Measurements from ENCODE around the gene CABLES1. TPM values are rescaled to one million over a fixed set of nuclear protein-coding genes. Genes with fewer than 3 reads are reported as not detected.

The CABLES1 gene
- total and polyA plus RNA-seq, 7 experiments from 2014 or later = 0.11 to 5.7 (median 0.58) TPM; not detected in 3

DNA sequence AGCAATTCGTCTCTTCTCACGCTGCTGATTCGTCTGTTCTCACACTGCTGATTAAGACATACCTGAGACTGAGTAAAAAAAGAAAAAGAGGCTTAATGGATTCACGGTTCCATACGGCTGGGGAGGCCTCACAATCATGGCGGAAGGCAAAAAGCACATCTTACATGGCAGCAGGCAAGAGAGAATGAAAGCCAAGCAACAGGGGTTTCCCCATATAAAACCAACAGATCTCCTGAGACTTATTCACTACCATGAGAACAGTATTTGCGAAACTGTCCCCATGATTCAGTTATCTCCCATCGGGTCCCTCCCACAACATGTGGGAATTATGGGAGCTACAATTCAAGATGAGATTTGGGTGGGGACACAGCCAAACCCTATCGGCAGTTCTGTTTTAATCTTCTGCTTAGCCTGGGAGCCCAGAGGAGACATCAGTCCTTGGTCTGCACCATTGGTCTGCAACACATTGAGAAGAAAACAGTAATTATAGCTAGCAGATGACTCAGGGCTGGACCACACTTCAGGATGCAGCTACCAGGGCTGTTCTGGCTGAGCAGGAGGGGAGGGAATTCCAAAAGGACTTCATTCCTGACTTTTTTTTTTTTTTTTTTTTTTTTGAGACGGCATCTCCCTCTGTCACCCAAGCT, 69.4 kb downstream of the CABLES1 start:
- CTCF ChIA-PET = no interaction called here
- POLR2A ChIA-PET = no interaction called here
- ATAC-seq (no peak), DNase-seq (no peak)
- Mint-ChIP-seq H3K36me3 (peaks cover 0 to 36% (median 3%) of the 10 kb centered on the region in 5 donors), H3K9me3 (peaks cover 0 to 18% (median 2%) of the 10 kb centered on the region in 11 donors), H3K4me3 (no peak overlapping the region), H3K27me3 (peaks cover 0 to 15% (median 4%) of the 10 kb centered on the region in 5 donors), H3K4me1 (peaks cover 3 to 13% (median 7%) of the 10 kb centered on the region in 7 donors), H3K27ac (peak overlapping the region in 1 of 9 donors; percentile 59)
- H3K4me3 ChIP-seq (ENCODE audit: low read length) = no peak overlapping the region
- no peaks in the 10 kb centered on the region for H3K9me3 ChIP-seq (ENCODE audit: control insufficient read depth in 2 of 3, low read length in 3 of 3)
- no peaks in the 10 kb centered on the region for H3K27me3 ChIP-seq (ENCODE audit: control insufficient read depth in 2 of 2, insufficient read depth in 2 of 2, low read length in 2 of 2)
- H3K36me3 ChIP-seq (ENCODE audit: control insufficient read depth in 2 of 3, insufficient read depth in 3 of 3, low read length in 3 of 3) = no peaks in the 10 kb centered on the region
- intact Hi-C loops (cut with micrococcal nuclease) = no loop called here
- H3K27ac ChIP-seq (ENCODE audit: low read depth, low read length) = no peak overlapping the region
- peaks cover 0 to 6% of the 10 kb centered on the region in 2 donors for H3K4me1 ChIP-seq (ENCODE audit: control insufficient read depth in 2 of 2, insufficient read depth in 2 of 2, low read length in 2 of 2)

DNA sequence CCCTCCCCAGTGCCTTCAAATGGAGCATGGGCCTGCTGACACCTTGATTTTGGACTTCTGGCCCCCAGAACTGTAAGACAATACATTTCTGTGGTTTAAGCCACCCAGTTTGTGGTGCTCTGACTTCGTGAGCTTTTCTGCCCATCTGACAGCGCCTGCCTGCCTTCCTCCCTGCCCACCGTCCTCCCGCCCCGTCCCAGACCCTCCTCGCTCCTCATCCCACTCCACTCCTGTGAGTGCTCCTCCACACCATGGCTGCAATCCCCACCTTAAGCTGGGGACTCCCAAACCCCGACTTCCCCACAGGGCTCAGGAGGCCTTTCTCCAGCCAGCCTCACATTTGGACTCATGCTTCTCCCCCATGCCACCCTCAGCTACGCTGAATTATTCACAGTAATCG, 70.7 kb downstream of the CABLES1 start:
- DNase-seq = no peak
- peak overlapping the region in 1 of 9 donors; percentile 86 for H3K27ac Mint-ChIP-seq
- no peaks in the 10 kb centered on the region for H3K9me3 ChIP-seq (ENCODE audit: control insufficient read depth in 2 of 3, low read length in 3 of 3)

DNA sequence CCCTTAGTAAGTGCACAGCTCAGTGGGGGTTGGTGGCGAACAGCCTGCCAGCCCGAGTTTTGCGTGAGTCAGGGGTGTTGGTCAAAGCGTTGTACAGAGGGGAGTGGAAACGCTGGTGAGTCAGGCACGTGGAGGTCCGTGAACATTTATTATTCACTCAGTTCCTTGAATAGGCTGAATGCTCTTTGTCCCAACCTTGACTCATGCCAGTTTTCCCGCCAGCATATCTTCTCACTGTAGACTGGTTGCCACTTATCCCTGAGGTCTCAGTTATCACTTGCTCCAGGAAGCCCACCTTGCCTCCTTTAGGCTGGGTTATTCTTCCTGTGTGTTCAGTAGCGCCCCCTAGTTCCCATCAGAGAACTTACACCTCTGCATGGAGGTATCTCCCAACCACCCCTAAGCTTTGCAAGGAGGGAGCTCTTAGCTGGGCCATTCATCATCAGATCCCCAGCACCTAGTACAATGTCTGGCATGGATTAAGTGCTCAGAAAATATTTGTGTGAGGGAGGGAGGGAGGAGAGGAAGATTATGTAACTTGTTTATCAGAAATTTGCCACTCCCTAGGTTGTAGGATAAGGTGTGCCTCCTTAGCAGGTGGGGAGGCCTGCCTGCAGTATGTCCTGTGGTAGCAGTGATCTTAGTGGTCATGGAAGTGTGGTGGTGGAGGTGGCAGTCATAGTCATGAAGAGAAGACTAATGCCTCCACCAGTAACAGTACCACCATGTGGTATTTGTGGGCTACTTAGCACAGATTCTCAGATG, 72.1 kb downstream of the CABLES1 start:
- H3K27me3 Mint-ChIP-seq = peaks cover 0 to 11% (median 6%) of the 10 kb centered on the region in 5 donors
- POLR2A ChIA-PET = no interaction called here
- CTCF ChIA-PET = no interaction called here
- no peak for DNase-seq
- H3K4me1 Mint-ChIP-seq = peaks cover 3 to 13% (median 6%) of the 10 kb centered on the region in 7 donors
- Histone ChIP-seq H3K27ac (ENCODE audit: low read depth, low read length) (no peak overlapping the region), H3K4me1 (ENCODE audit: control insufficient read depth in 2 of 2, insufficient read depth in 2 of 2, low read length in 2 of 2) (peaks cover 0 to 6% of the 10 kb centered on the region in 2 donors), H3K4me3 (ENCODE audit: low read length) (no peak overlapping the region), H3K36me3 (ENCODE audit: control insufficient read depth in 2 of 3, insufficient read depth in 3 of 3, low read length in 3 of 3) (no peaks in the 10 kb centered on the region), H3K27me3 (ENCODE audit: control insufficient read depth in 2 of 2, insufficient read depth in 2 of 2, low read length in 2 of 2) (no peaks in the 10 kb centered on the region), H3K9me3 (ENCODE audit: control insufficient read depth in 2 of 3, low read length in 3 of 3) (no peaks in the 10 kb centered on the region)
- H3K27ac Mint-ChIP-seq = no peak overlapping the region
- intact Hi-C loops (cut with micrococcal nuclease) = no loop called here
- H3K4me3 Mint-ChIP-seq = no peak overlapping the region
- peaks cover 0 to 31% (median 3%) of the 10 kb centered on the region in 5 donors for H3K36me3 Mint-ChIP-seq
- ATAC-seq = no peak
- H3K9me3 Mint-ChIP-seq = peaks cover 0 to 18% (median 2%) of the 10 kb centered on the region in 11 donors

More for the DNA sequence above, 70.7 kb downstream of the CABLES1 start:
- Histone ChIP-seq H3K36me3 (ENCODE audit: control insufficient read depth in 2 of 3, insufficient read depth in 3 of 3, low read length in 3 of 3) (no peaks in the 10 kb centered on the region), H3K27me3 (ENCODE audit: control insufficient read depth in 2 of 2, insufficient read depth in 2 of 2, low read length in 2 of 2) (no peaks in the 10 kb centered on the region), H3K4me3 (ENCODE audit: low read length) (no peak overlapping the region), H3K4me1 (ENCODE audit: control insufficient read depth in 2 of 2, insufficient read depth in 2 of 2, low read length in 2 of 2) (peaks cover 0 to 6% of the 10 kb centered on the region in 2 donors), H3K27ac (ENCODE audit: low read depth, low read length) (no peak overlapping the region)
- peaks cover 0 to 38% (median 3%) of the 10 kb centered on the region in 5 donors for H3K36me3 Mint-ChIP-seq
- ChIA-PET POLR2A (no interaction called here), CTCF (no interaction called here)
- peaks cover 3 to 13% (median 7%) of the 10 kb centered on the region in 7 donors for H3K4me1 Mint-ChIP-seq
- no peak overlapping the region for H3K4me3 Mint-ChIP-seq
- H3K27me3 Mint-ChIP-seq = peaks cover 0 to 18% (median 6%) of the 10 kb centered on the region in 5 donors
- no peak for ATAC-seq
- peaks cover 0 to 18% (median 2%) of the 10 kb centered on the region in 11 donors for H3K9me3 Mint-ChIP-seq
- intact Hi-C loops (cut with micrococcal nuclease) = no loop called here

DNA sequence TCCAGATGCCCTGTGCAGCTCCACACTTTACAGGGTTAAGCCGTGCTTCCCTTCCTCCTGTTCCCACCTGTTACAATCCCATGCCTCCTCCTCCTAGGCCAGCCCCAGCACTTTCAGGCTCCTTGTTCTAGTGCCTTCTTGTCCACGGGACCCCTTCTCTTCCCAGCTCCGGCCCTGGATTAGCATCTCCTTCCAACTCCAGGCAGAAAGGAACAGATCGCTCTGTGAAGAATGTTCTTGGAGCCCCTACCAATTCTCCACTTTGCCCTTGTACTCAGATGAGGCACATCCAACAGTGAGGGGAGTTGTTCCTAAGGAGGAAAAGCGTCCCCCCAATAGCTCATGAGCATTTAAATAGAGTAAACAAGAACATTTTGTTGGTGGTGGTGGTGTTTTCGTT, 72.7 kb downstream of the CABLES1 start:
- no peaks in the 10 kb centered on the region for H3K9me3 ChIP-seq (ENCODE audit: control insufficient read depth in 2 of 3, low read length in 3 of 3)
- H3K27me3 ChIP-seq (ENCODE audit: control insufficient read depth in 2 of 2, insufficient read depth in 2 of 2, low read length in 2 of 2) = no peaks in the 10 kb centered on the region
- H3K27ac ChIP-seq (ENCODE audit: low read depth, low read length) = no peak overlapping the region
- no peak overlapping the region for H3K27ac Mint-ChIP-seq
- H3K36me3 ChIP-seq (ENCODE audit: control insufficient read depth in 2 of 3, insufficient read depth in 3 of 3, low read length in 3 of 3) = no peaks in the 10 kb centered on the region
- peaks cover 0 to 18% (median 2%) of the 10 kb centered on the region in 11 donors for H3K9me3 Mint-ChIP-seq
- no peak overlapping the region for H3K4me3 ChIP-seq (ENCODE audit: low read length)
- peaks cover 0 to 4% of the 10 kb centered on the region in 2 donors for H3K4me1 ChIP-seq (ENCODE audit: control insufficient read depth in 2 of 2, insufficient read depth in 2 of 2, low read length in 2 of 2)
- H3K36me3 Mint-ChIP-seq = peaks cover 0 to 29% (median 3%) of the 10 kb centered on the region in 5 donors
- CTCF ChIA-PET = interaction anchor here (0.9 kb wide), 1 partner anchor 29 kb away, joined by 3 read pairs; no protein-coding TSS in a partner anchor
- DNase-seq = no peak
- H3K27me3 Mint-ChIP-seq = peaks cover 0 to 8% (median 5%) of the 10 kb centered on the region in 5 donors
- POLR2A ChIA-PET = no interaction called here
- no peak overlapping the region for H3K4me3 Mint-ChIP-seq
- intact Hi-C loops (cut with micrococcal nuclease) = no loop called here
- no peak for ATAC-seq
- H3K4me1 Mint-ChIP-seq = peaks cover 3 to 11% (median 4%) of the 10 kb centered on the region in 7 donors

DNA sequence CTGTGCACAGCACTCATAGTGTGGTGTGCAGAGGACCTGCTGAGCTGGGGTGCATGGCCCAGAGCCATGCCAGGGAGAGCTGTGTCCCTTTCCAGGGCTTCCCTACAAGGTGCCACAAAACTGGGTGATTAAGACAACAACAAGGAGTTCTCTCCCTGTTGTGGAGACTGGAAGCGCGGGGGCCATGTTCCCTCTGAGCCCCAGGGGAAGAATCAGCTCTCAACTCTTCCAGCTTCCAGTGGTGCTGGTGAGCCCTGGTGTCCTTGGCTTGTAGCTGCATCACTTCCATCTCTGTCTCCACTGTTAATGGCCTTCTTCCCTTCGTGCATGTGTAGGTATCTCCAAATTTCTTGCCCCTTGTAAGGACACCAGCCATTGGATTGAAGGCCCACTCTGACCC, 73.3 kb downstream of the CABLES1 start:
- POLR2A ChIA-PET = no interaction called here
- H3K36me3 Mint-ChIP-seq = peaks cover 0 to 29% (median 3%) of the 10 kb centered on the region in 5 donors
- Histone ChIP-seq H3K4me3 (ENCODE audit: low read length) (no peak overlapping the region), H3K27me3 (ENCODE audit: control insufficient read depth in 2 of 2, insufficient read depth in 2 of 2, low read length in 2 of 2) (no peaks in the 10 kb centered on the region), H3K4me1 (ENCODE audit: control insufficient read depth in 2 of 2, insufficient read depth in 2 of 2, low read length in 2 of 2) (no peaks in the 10 kb centered on the region), H3K9me3 (ENCODE audit: control insufficient read depth in 2 of 3, low read length in 3 of 3) (no peaks in the 10 kb centered on the region), H3K27ac (ENCODE audit: low read depth, low read length) (no peak overlapping the region), H3K36me3 (ENCODE audit: control insufficient read depth in 2 of 3, insufficient read depth in 3 of 3, low read length in 3 of 3) (no peaks in the 10 kb centered on the region)
- H3K4me3 Mint-ChIP-seq = no peak overlapping the region
- peaks cover 0 to 18% (median 2%) of the 10 kb centered on the region in 11 donors for H3K9me3 Mint-ChIP-seq
- CTCF ChIA-PET = interaction anchor here (0.9 kb wide), 1 partner anchor 29 kb away, joined by 3 read pairs; no protein-coding TSS in a partner anchor
- no peak for DNase-seq
- no peak overlapping the region for H3K27ac Mint-ChIP-seq
- H3K27me3 Mint-ChIP-seq = peaks cover 0 to 6% (median 5%) of the 10 kb centered on the region in 5 donors
- peak; percentile 22 for ATAC-seq
- intact Hi-C loops (cut with micrococcal nuclease) = no loop called here
- peaks cover 0 to 6% (median 0%) of the 10 kb centered on the region in 7 donors for H3K4me1 Mint-ChIP-seq

DNA sequence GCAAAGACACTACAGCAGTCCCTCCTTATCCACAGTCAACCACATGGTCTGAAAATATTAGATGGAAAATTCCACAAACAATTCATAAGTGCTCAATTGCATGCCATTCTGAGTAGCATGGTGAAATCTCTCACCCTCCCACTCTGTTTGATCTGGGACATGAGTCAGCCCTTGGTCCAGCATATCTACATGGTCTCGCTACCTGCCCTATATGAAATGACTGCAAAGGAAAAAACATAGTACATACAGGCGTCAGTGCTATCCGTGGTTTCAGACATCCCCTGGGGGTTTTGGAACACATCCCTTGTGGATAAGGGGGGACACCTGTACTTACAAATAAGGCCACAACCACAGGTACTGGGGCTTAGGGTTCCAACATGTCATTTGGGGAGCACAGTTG, 73.7 kb downstream of the CABLES1 start:
- CTCF ChIA-PET = no interaction called here
- H3K27me3 Mint-ChIP-seq = peaks cover 0 to 6% (median 5%) of the 10 kb centered on the region in 5 donors
- POLR2A ChIA-PET = no interaction called here
- no peaks in the 10 kb centered on the region for H3K36me3 ChIP-seq (ENCODE audit: control insufficient read depth in 2 of 3, insufficient read depth in 3 of 3, low read length in 3 of 3)
- H3K27ac ChIP-seq (ENCODE audit: low read depth, low read length) = no peak overlapping the region
- ATAC-seq (no peak), DNase-seq (peak in 1 of 9 donors; percentile 34)
- no peaks in the 10 kb centered on the region for H3K9me3 ChIP-seq (ENCODE audit: control insufficient read depth in 2 of 3, low read length in 3 of 3)
- H3K27me3 ChIP-seq (ENCODE audit: control insufficient read depth in 2 of 2, insufficient read depth in 2 of 2, low read length in 2 of 2) = no peaks in the 10 kb centered on the region
- H3K36me3 Mint-ChIP-seq = peaks cover 0 to 29% (median 3%) of the 10 kb centered on the region in 5 donors
- no peak overlapping the region for H3K4me3 Mint-ChIP-seq
- no peak overlapping the region for H3K27ac Mint-ChIP-seq
- intact Hi-C loops (cut with micrococcal nuclease) = no loop called here
- H3K9me3 Mint-ChIP-seq = peaks cover 0 to 18% (median 2%) of the 10 kb centered on the region in 11 donors
- peaks cover 0 to 3% (median 0%) of the 10 kb centered on the region in 7 donors for H3K4me1 Mint-ChIP-seq
- H3K4me1 ChIP-seq (ENCODE audit: control insufficient read depth in 2 of 2, insufficient read depth in 2 of 2, low read length in 2 of 2) = no peaks in the 10 kb centered on the region
- H3K4me3 ChIP-seq (ENCODE audit: low read length) = no peak overlapping the region
